HepG2 (cell line): Measurements from ENCODE around the gene KRTCAP3. TPM values are rescaled to one million over a fixed set of nuclear protein-coding genes. Genes with fewer than 3 reads are reported as not detected.

Experiments used
- HHEX ChIP-seq: IDR thresholded peaks from 2 replicates; pipeline ENCODE4 v1.6.1; 2016; ENCODE audit warnings: control low read depth
- ISL2 ChIP-seq: sonication (generic); formaldehyde crosslinking; IDR thresholded peaks from 2 replicates; pipeline ENCODE4 v1.5.0; 2020; ENCODE audit warnings: missing genetic modification reagents
- RBM22 ChIP-seq: fragments of 200-400 bp; formaldehyde crosslinking; optimal IDR thresholded peaks from 2 replicates; pipeline ENCODE3; 2017; ENCODE audit warnings: mild to moderate bottlenecking, low read length, moderate library complexity
- RELA ChIP-seq: sonication (generic); formaldehyde crosslinking; IDR thresholded peaks from 2 replicates; pipeline ENCODE4 v1.4.0; 2020; ENCODE audit warnings: missing genetic modification reagents
- SCMH1 ChIP-seq: sonication (generic); formaldehyde crosslinking; IDR thresholded peaks from 2 replicates; pipeline ENCODE4 v1.9.0; 2021; ENCODE audit warnings: missing genetic modification reagents, mild to moderate bottlenecking, borderline replicate concordance
- SMARCC2 ChIP-seq: fragments of 450-650 bp; IDR thresholded peaks from 2 replicates; pipeline ENCODE4 v1.6.1; 2017; ENCODE audit warnings: antibody characterized with exemption, mild to moderate bottlenecking
- SP5 ChIP-seq: IDR thresholded peaks from 2 replicates; pipeline ENCODE4 v1.6.1; 2016; ENCODE audit warnings: low read depth, borderline replicate concordance
- SUZ12 ChIP-seq: fragments of 150-350 bp; IDR thresholded peaks from 2 replicates; pipeline ENCODE4 v1.6.1; 2014; ENCODE audit warnings: low read depth, low read length
- ZFP36L1 ChIP-seq: sonication (generic); formaldehyde crosslinking; IDR thresholded peaks from 2 replicates; pipeline ENCODE4 v1.8.0; 2022; ENCODE audit warnings: mild to moderate bottlenecking, missing genetic modification reagents, moderate library complexity
- ZNF329 ChIP-seq: sonication (generic); formaldehyde crosslinking; IDR thresholded peaks from 2 replicates; pipeline ENCODE4 v1.9.0; 2021; ENCODE audit warnings: low read depth, mild to moderate bottlenecking, missing genetic modification reagents
- ZNF451 ChIP-seq: sonication (generic); formaldehyde crosslinking; IDR thresholded peaks from 2 replicates; pipeline ENCODE4 v1.5.0; 2020; ENCODE audit warnings: mild to moderate bottlenecking, missing genetic modification reagents
- ZNF496 ChIP-seq: sonication (generic); formaldehyde crosslinking; IDR thresholded peaks from 2 replicates; pipeline ENCODE4 v1.8.1; 2023; ENCODE audit warnings: mild to moderate bottlenecking, moderate library complexity, missing genetic modification reagents; ENCODE audit not compliant: insufficient replicate concordance
- ZNF557 ChIP-seq: sonication (generic); formaldehyde crosslinking; IDR thresholded peaks from 2 replicates; pipeline ENCODE4 v1.4.0; 2020; ENCODE audit warnings: missing genetic modification reagents
- ZNF577 ChIP-seq: sonication (generic); formaldehyde crosslinking; IDR thresholded peaks from 2 replicates; pipeline ENCODE4 v1.4.0; 2020; ENCODE audit warnings: mild to moderate bottlenecking, low read depth, missing genetic modification reagents, borderline replicate concordance
- ZSCAN9 ChIP-seq: IDR thresholded peaks from 2 replicates; pipeline ENCODE4 v1.6.1; 2016; ENCODE audit warnings: borderline replicate concordance
- polyA plus RNA-seq, 8 experiments: library from polyadenylated mRNA; depleted of rRNA in 3 of 8; stranded (reverse) in 7 of 8; unstranded in 1 of 8; fragments of >200 nt; fragmentation: Illumina TruSeq in 4 of 8; extraction: Trizol in 4 of 8; gene quantifications; 2 replicates each; pipeline versions ENCODE4 v1.2.1 to v1.2.3, GENCODE V29; 2011 to 2016; ENCODE audit warnings: low read depth in 4 of 8, missing spikeins in 1 of 8, mixed read lengths in 1 of 8; ENCODE audit not compliant: insufficient read depth in 1 of 8
- total RNA-seq, 5 experiments: library from RNA; depleted of rRNA; stranded (reverse); fragments of >200 nt; fragmentation: Illumina TruSeq; extraction: Trizol; gene quantifications; 2 replicates each; pipeline ENCODE4 v1.2.3, GENCODE V29; 2016; ENCODE audit warnings: low read depth in 1 of 5
- TF ChIP-seq, protein P1 (sequence below): sonication (generic); formaldehyde crosslinking; IDR thresholded peaks from 2 replicates; pipeline ENCODE4 v1.4.0; 2020; ENCODE audit warnings: missing genetic modification reagents
- TF ChIP-seq, protein P2 (sequence below): sonication (generic); formaldehyde crosslinking; IDR thresholded peaks from 2 replicates; pipeline ENCODE4 v1.4.0; 2020; ENCODE audit warnings: missing genetic modification reagents
- TF ChIP-seq, protein P3 (sequence below): sonication (generic); formaldehyde crosslinking; IDR thresholded peaks from 2 replicates; pipeline ENCODE4 v1.8.1; 2023; ENCODE audit warnings: mild to moderate bottlenecking, missing genetic modification reagents
- TF ChIP-seq, protein P4 (sequence below): sonication (generic); formaldehyde crosslinking; IDR thresholded peaks from 2 replicates; pipeline ENCODE4 v1.8.0; 2022; ENCODE audit warnings: missing genetic modification reagents, mild to moderate bottlenecking, borderline replicate concordance

KRTCAP3 gene
- total and polyA plus RNA-seq, 2 of the 13 experiments (the other 11 are each of a cell fraction or from before 2014, with no cell fraction given): 2.1 to 4.5 TPM

DNA sequence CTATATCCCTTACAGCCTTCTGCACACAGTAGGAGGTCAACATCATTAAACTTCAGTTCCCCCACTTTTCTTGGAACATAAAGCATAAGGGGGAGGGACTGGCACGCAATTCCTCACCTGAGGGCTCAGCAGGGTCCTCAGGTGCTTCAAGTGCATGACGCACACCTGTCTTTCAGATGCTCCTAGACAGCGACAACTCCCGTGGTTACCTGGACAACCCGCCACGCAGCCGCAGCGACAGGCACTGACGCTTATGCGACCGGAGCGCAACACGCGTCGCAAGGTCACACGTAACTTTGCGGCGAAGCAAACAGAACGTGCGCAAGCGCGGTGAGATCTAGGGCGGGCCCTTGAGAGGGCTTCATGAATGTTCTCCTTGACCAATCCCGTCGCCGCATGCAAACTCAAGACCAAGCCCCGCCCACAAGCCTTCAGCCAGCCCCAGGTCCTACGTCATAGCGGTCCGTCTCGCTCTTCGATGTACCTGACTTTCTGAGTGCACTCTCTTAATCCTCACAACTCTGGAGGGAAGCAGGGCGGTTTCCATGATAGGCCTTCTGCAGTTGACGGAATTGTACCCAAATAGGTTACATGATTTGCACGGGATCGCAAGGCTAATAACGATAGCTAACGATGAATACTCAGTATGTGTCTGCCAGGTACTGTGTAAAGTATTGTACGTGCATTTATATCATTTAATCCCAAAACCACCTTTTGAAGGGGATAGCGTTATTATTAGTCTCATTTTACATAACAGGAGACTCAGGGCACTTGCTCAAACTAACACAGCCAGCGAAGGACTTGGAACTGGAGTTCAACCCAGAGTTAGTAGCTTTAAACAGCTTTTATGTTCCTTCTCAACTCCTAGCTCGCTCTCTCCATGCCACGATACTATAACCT lies 47.6 kb downstream of the KRTCAP3 start, which contains the start of gene IFT172 (continued):
- TF ChIP-seq, protein P1, sequence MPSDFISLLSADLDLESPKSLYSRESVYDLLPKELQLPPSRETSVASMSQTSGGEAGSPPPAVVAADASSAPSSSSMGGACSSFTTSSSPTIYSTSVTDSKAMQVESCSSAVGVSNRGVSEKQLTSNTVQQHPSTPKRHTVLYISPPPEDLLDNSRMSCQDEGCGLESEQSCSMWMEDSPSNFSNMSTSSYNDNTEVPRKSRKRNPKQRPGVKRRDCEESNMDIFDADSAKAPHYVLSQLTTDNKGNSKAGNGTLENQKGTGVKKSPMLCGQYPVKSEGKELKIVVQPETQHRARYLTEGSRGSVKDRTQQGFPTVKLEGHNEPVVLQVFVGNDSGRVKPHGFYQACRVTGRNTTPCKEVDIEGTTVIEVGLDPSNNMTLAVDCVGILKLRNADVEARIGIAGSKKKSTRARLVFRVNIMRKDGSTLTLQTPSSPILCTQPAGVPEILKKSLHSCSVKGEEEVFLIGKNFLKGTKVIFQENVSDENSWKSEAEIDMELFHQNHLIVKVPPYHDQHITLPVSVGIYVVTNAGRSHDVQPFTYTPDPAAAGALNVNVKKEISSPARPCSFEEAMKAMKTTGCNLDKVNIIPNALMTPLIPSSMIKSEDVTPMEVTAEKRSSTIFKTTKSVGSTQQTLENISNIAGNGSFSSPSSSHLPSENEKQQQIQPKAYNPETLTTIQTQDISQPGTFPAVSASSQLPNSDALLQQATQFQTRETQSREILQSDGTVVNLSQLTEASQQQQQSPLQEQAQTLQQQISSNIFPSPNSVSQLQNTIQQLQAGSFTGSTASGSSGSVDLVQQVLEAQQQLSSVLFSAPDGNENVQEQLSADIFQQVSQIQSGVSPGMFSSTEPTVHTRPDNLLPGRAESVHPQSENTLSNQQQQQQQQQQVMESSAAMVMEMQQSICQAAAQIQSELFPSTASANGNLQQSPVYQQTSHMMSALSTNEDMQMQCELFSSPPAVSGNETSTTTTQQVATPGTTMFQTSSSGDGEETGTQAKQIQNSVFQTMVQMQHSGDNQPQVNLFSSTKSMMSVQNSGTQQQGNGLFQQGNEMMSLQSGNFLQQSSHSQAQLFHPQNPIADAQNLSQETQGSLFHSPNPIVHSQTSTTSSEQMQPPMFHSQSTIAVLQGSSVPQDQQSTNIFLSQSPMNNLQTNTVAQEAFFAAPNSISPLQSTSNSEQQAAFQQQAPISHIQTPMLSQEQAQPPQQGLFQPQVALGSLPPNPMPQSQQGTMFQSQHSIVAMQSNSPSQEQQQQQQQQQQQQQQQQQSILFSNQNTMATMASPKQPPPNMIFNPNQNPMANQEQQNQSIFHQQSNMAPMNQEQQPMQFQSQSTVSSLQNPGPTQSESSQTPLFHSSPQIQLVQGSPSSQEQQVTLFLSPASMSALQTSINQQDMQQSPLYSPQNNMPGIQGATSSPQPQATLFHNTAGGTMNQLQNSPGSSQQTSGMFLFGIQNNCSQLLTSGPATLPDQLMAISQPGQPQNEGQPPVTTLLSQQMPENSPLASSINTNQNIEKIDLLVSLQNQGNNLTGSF (CRISPR knock-in tag): no peak
- TF ChIP-seq ZNF329 (no peak), ISL2 (CRISPR knock-in tag) (no peak), ZSCAN9 (peak; percentile 21; the same call in 1 of the 2 replicates), ZNF557 (CRISPR knock-in tag) (no peak), RBM22 (no peak), HHEX (CRISPR knock-in tag) (no peak), SCMH1 (CRISPR knock-in tag) (no peak), ZNF496 (CRISPR knock-in tag) (no peak), SUZ12 (no peak), ZNF451 (CRISPR knock-in tag) (peak; percentile 81; the same call in 1 of the 2 replicates), ZFP36L1 (no peak), SP5 (CRISPR knock-in tag) (peak; percentile 51; the same call in 1 of the 2 replicates), SMARCC2 (no peak), RELA (CRISPR knock-in tag) (no peak; the same call in 1 of the 2 replicates), ZNF577 (CRISPR knock-in tag) (no peak)
- TF ChIP-seq, protein P2, sequence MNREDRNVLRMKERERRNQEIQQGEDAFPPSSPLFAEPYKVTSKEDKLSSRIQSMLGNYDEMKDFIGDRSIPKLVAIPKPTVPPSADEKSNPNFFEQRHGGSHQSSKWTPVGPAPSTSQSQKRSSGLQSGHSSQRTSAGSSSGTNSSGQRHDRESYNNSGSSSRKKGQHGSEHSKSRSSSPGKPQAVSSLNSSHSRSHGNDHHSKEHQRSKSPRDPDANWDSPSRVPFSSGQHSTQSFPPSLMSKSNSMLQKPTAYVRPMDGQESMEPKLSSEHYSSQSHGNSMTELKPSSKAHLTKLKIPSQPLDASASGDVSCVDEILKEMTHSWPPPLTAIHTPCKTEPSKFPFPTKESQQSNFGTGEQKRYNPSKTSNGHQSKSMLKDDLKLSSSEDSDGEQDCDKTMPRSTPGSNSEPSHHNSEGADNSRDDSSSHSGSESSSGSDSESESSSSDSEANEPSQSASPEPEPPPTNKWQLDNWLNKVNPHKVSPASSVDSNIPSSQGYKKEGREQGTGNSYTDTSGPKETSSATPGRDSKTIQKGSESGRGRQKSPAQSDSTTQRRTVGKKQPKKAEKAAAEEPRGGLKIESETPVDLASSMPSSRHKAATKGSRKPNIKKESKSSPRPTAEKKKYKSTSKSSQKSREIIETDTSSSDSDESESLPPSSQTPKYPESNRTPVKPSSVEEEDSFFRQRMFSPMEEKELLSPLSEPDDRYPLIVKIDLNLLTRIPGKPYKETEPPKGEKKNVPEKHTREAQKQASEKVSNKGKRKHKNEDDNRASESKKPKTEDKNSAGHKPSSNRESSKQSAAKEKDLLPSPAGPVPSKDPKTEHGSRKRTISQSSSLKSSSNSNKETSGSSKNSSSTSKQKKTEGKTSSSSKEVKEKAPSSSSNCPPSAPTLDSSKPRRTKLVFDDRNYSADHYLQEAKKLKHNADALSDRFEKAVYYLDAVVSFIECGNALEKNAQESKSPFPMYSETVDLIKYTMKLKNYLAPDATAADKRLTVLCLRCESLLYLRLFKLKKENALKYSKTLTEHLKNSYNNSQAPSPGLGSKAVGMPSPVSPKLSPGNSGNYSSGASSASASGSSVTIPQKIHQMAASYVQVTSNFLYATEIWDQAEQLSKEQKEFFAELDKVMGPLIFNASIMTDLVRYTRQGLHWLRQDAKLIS (CRISPR knock-in tag): no peak
- TF ChIP-seq, protein P3, sequence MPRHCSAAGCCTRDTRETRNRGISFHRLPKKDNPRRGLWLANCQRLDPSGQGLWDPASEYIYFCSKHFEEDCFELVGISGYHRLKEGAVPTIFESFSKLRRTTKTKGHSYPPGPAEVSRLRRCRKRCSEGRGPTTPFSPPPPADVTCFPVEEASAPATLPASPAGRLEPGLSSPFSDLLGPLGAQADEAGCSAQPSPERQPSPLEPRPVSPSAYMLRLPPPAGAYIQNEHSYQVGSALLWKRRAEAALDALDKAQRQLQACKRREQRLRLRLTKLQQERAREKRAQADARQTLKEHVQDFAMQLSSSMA: 0 out of 2 replicates have a peak, but pooled peaks have one; percentile 61
- TF ChIP-seq, protein P4, sequence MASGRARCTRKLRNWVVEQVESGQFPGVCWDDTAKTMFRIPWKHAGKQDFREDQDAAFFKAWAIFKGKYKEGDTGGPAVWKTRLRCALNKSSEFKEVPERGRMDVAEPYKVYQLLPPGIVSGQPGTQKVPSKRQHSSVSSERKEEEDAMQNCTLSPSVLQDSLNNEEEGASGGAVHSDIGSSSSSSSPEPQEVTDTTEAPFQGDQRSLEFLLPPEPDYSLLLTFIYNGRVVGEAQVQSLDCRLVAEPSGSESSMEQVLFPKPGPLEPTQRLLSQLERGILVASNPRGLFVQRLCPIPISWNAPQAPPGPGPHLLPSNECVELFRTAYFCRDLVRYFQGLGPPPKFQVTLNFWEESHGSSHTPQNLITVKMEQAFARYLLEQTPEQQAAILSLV (CRISPR knock-in tag): peak; percentile 60; the same call in 1 of the 2 replicates
